GM12878 (cell line): ENCODE data around the gene RB1. TPM values are rescaled to one million over a fixed set of nuclear protein-coding genes. Genes with fewer than 3 reads are reported as not detected.

Experiments used
- BACH1 ChIP-seq: fragments of 450-650 bp; IDR thresholded peaks from 2 replicates; pipeline ENCODE4 v1.6.1; 2017; ENCODE audit warnings: mild to moderate bottlenecking, borderline replicate concordance
- CBX3 ChIP-seq: fragments of 200-600 bp; sonication (generic); IDR thresholded peaks from 2 replicates; pipeline ENCODE4 v1.6.1; 2016; ENCODE audit warnings: low read depth, borderline replicate concordance
- E4F1 ChIP-seq: fragments of 450-650 bp; IDR thresholded peaks from 2 replicates; pipeline ENCODE4 v1.6.1; 2018; ENCODE audit warnings: borderline replicate concordance, mild to moderate bottlenecking; ENCODE audit not compliant: partially characterized antibody
- FOS ChIP-seq: IDR thresholded peaks from 3 replicates; pipeline ENCODE4 v1.6.1; 2011; ENCODE audit warnings: borderline replicate concordance; ENCODE audit not compliant: insufficient read length; ENCODE audit errors: extremely low read depth
- polyA plus RNA-seq, 11 experiments: library from polyadenylated mRNA; depleted of rRNA in 4 of 11; unstranded in 6 of 11; stranded (reverse) in 5 of 11; fragments of >200 nt; fragmentation: Nextera tagmentation in 4 of 11; fragmentation: Illumina TruSeq in 1 of 11; extraction: Ambion mirVana in 4 of 11; extraction: Trizol in 1 of 11; gene quantifications; 1 replicate in 1 of 11; 2 replicates in 10 of 11; pipeline versions ENCODE4 v1.2.1 to v1.2.3, GENCODE V29; 2011 to 2016; ENCODE audit warnings: inconsistent platforms in 2 of 11, missing spikeins in 2 of 11, low read depth in 1 of 11
- small RNA-seq: library from RNA; depleted of rRNA; stranded (forward); fragments of <200 nt; gene quantifications from one replicate; pipeline ENCODE3, GENCODE V24; 2014
- total RNA-seq, 4 experiments: library from RNA; depleted of rRNA in 3 of 4; stranded (reverse); fragments of >200 nt in 3 of 4; fragmentation: Illumina TruSeq in 1 of 4; extraction: Trizol in 1 of 4; gene quantifications; 2 replicates each; pipeline versions ENCODE4 v1.2.1 to v1.2.3, GENCODE V29; 2013 to 2021
- TF ChIP-seq, protein P1 (sequence below): fragments of 450-650 bp; IDR thresholded peaks from 2 replicates; pipeline ENCODE4 v1.6.1; 2017; ENCODE audit warnings: borderline replicate concordance

The RB1 gene
- total and polyA plus RNA-seq, 10 of the 15 experiments (the other 5 are each of a cell fraction or from before 2014, with no cell fraction given) = 2.8 to 45.0 (median 8.3) TPM

DNA sequence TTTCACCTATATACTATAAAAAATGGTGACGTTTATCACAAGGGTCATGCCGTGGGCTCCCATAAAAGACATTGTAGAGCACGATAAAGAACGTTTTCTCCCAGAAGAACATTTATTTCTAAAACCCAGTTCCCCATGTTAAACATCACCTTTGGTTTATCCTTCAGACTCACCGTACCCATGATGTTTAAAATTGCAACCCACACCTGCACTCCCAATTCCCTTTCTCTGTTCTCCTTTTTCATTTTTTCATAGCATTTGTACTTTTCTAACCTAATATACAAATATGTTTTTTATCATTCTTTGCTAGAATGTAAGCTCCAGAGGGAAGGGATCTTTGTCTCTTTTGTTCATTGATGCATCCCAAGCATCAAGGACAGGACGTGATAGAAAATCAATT lies 227.3 kb downstream of the RB1 start (continued):
- TF ChIP-seq E4F1 (no peak), CBX3 (no peak), FOS (no peak), BACH1 (no peak)
- TF ChIP-seq, protein P1, sequence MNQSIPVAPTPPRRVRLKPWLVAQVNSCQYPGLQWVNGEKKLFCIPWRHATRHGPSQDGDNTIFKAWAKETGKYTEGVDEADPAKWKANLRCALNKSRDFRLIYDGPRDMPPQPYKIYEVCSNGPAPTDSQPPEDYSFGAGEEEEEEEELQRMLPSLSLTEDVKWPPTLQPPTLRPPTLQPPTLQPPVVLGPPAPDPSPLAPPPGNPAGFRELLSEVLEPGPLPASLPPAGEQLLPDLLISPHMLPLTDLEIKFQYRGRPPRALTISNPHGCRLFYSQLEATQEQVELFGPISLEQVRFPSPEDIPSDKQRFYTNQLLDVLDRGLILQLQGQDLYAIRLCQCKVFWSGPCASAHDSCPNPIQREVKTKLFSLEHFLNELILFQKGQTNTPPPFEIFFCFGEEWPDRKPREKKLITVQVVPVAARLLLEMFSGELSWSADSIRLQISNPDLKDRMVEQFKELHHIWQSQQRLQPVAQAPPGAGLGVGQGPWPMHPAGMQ = no peak
- TF ChIP-seq, all 136 proteins: peak for 13

Small RNAs within 50 kb of the gene (small RNA-seq; reads per million reads assigned to genes)
- not detected for gene RF00017

Other genes starting within 250 kb of the RB1 start
- 31.5 and 38.0 TPM in 2 replicates for gene MED4, start 208.6 kb upstream of the RB1 start, total RNA-seq (2014; rRNA removed)
- 48.4 and 51.9 TPM in 2 replicates for gene MED4, start 208.6 kb upstream of the RB1 start, total RNA-seq (2014; rRNA removed; fragmentation: Illumina TruSeq; extraction: Trizol)
- gene MED4, start 208.6 kb upstream of the RB1 start, total RNA-seq (2021) = 40.1 and 43.7 TPM in 2 replicates
- gene MED4, start 208.6 kb upstream of the RB1 start, polyA plus RNA-seq (2011; rRNA removed) = 92.5 and 107 TPM in 2 replicates
- gene MED4, start 208.6 kb upstream of the RB1 start, polyA plus RNA-seq (2014; fragmentation: Illumina TruSeq; extraction: Trizol) = 85.5 and 100 TPM in 2 replicates
- gene MED4, start 208.6 kb upstream of the RB1 start, polyA plus RNA-seq (2014; fragmentation: Nextera tagmentation; extraction: Ambion mirVana) = 100 to 1,000 TPM; 103 to 117 TPM
- gene MED4, start 208.6 kb upstream of the RB1 start, polyA plus RNA-seq (2014; rRNA removed) = 58.4 and 66.8 TPM in 2 replicates
- 10 to 100 TPM; 89.3 to 92.2 TPM for gene MED4, start 208.6 kb upstream of the RB1 start, polyA plus RNA-seq (2016; fragmentation: Nextera tagmentation; extraction: Ambion mirVana)
- gene ITM2B, start 70.5 kb upstream of the RB1 start, total RNA-seq (2014; rRNA removed) = 2.7 and 3.2 TPM in 2 replicates
- gene ITM2B, start 70.5 kb upstream of the RB1 start, total RNA-seq (2014; rRNA removed; fragmentation: Illumina TruSeq; extraction: Trizol) = 4.6 and 4.8 TPM in 2 replicates
- 6.8 and 7.2 TPM in 2 replicates for gene ITM2B, start 70.5 kb upstream of the RB1 start, total RNA-seq (2021)
- 18.1 and 22.6 TPM in 2 replicates for gene ITM2B, start 70.5 kb upstream of the RB1 start, polyA plus RNA-seq (2011; rRNA removed)
- gene ITM2B, start 70.5 kb upstream of the RB1 start, polyA plus RNA-seq (2014; fragmentation: Illumina TruSeq; extraction: Trizol) = 6.4 and 10.4 TPM in 2 replicates
- gene ITM2B, start 70.5 kb upstream of the RB1 start, polyA plus RNA-seq (2014; fragmentation: Nextera tagmentation; extraction: Ambion mirVana) = 1 to 10 TPM; 3.3 to 5.0 TPM
- 2.5 and 4.6 TPM in 2 replicates for gene ITM2B, start 70.5 kb upstream of the RB1 start, polyA plus RNA-seq (2014; rRNA removed)
- 1 to 10 TPM; 4.5 to 5.0 TPM for gene ITM2B, start 70.5 kb upstream of the RB1 start, polyA plus RNA-seq (2016; fragmentation: Nextera tagmentation; extraction: Ambion mirVana)
- gene LPAR6, start 109.4 kb downstream of the RB1 start, total RNA-seq (2014; rRNA removed) = 3.4 TPM in 2 replicates
- gene LPAR6, start 109.4 kb downstream of the RB1 start, total RNA-seq (2014; rRNA removed; fragmentation: Illumina TruSeq; extraction: Trizol) = 3.1 and 3.4 TPM in 2 replicates
- gene LPAR6, start 109.4 kb downstream of the RB1 start, total RNA-seq (2021) = 2.2 TPM in 2 replicates
- 3.1 and 5.8 TPM in 2 replicates for gene LPAR6, start 109.4 kb downstream of the RB1 start, polyA plus RNA-seq (2011; rRNA removed)
- 4.2 and 7.5 TPM in 2 replicates for gene LPAR6, start 109.4 kb downstream of the RB1 start, polyA plus RNA-seq (2014; fragmentation: Illumina TruSeq; extraction: Trizol)
- gene LPAR6, start 109.4 kb downstream of the RB1 start, polyA plus RNA-seq (2014; fragmentation: Nextera tagmentation; extraction: Ambion mirVana) = 1 to 10 TPM; 2.0 to 3.2 TPM
- 1.9 and 2.3 TPM in 2 replicates for gene LPAR6, start 109.4 kb downstream of the RB1 start, polyA plus RNA-seq (2014; rRNA removed)
- 1 to 10 TPM; 1.4 to 2.6 TPM for gene LPAR6, start 109.4 kb downstream of the RB1 start, polyA plus RNA-seq (2016; fragmentation: Nextera tagmentation; extraction: Ambion mirVana)
- 5.0 and 6.9 TPM in 2 replicates for gene RCBTB2, start 229.3 kb downstream of the RB1 start, total RNA-seq (2014; rRNA removed)
- 6.9 and 8.3 TPM in 2 replicates for gene RCBTB2, start 229.3 kb downstream of the RB1 start, total RNA-seq (2014; rRNA removed; fragmentation: Illumina TruSeq; extraction: Trizol)
- 5.9 and 7.7 TPM in 2 replicates for gene RCBTB2, start 229.3 kb downstream of the RB1 start, total RNA-seq (2021)
- gene RCBTB2, start 229.3 kb downstream of the RB1 start, polyA plus RNA-seq (2011; rRNA removed) = 9.8 and 15.3 TPM in 2 replicates
- 7.4 and 8.7 TPM in 2 replicates for gene RCBTB2, start 229.3 kb downstream of the RB1 start, polyA plus RNA-seq (2014; fragmentation: Illumina TruSeq; extraction: Trizol)
- gene RCBTB2, start 229.3 kb downstream of the RB1 start, polyA plus RNA-seq (2014; fragmentation: Nextera tagmentation; extraction: Ambion mirVana) = 10 to 100 TPM in 1 of 2 experiments, 1 to 10 TPM in 1; 8.7 to 10.4 TPM
- 7.5 and 7.7 TPM in 2 replicates for gene RCBTB2, start 229.3 kb downstream of the RB1 start, polyA plus RNA-seq (2014; rRNA removed)
- gene RCBTB2, start 229.3 kb downstream of the RB1 start, polyA plus RNA-seq (2016; fragmentation: Nextera tagmentation; extraction: Ambion mirVana) = 10 to 100 TPM; 15.8 to 16.0 TPM